Putamen (tissue), 1 donor: ENCODE data around the gene PELI3.
"Not testable (repeated sequence)": the region's sequence is repeated elsewhere in the genome, so short reads cannot be mapped to it uniquely, and the experiment has no call there.

Source experiments
- DNase-seq: peaks from one replicate; pipeline ENCODE4 v3.0.0-alpha.2; 2016; ENCODE audit warnings: low spot score

PELI3 gene

GRCh38 chr11:66447012-66447411, 19.7 kb upstream of the PELI3 start:
- DNase-seq: no peak

GRCh38 chr11:66448523-66448922, 18.2 kb upstream of the PELI3 start:
- no peak for DNase-seq

- no peak for DNase-seq
These were observed 16.1 kb upstream of the PELI3 start for GRCh38 chr11:66450560-66450959.

GRCh38 chr11:66451663-66452062, 15.0 kb upstream of the PELI3 start:
- DNase-seq: no peak

GRCh38 chr11:66454247-66454646, 12.5 kb upstream of the PELI3 start:
- DNase-seq: no peak

GRCh38 chr11:66454828-66455227, 11.9 kb upstream of the PELI3 start:
- DNase-seq: no peak

- no peak for DNase-seq
These were observed 8.9 kb upstream of the PELI3 start for GRCh38 chr11:66457826-66458225.

GRCh38 chr11:66459138-66459778, 7.4 kb upstream of the PELI3 start:
- DNase-seq: no peak

GRCh38 chr11:66462010-66462409, 4.7 kb upstream of the PELI3 start:
- DNase-seq: no peak

- DNase-seq: no peak
These were observed 3.8 kb upstream of the PELI3 start for GRCh38 chr11:66462911-66463310.

GRCh38 chr11:66464116-66464515, 2.6 kb upstream of the PELI3 start:
- DNase-seq: not testable (repeated sequence)

- DNase-seq: no peak
These were observed 1.8 kb upstream of the PELI3 start for GRCh38 chr11:66464916-66465315.

GRCh38 chr11:66465373-66466224, 1.1 kb upstream of the PELI3 start:
- no peak for DNase-seq

GRCh38 chr11:66467034-66467659, 442 bp downstream of the PELI3 start:
- peak; percentile 39 for DNase-seq

- no peak for DNase-seq
These were observed 1.1 kb downstream of the PELI3 start for GRCh38 chr11:66467756-66468155.

GRCh38 chr11:66468691-66469090, 2.0 kb downstream of the PELI3 start:
- no peak for DNase-seq

- DNase-seq: no peak
These were observed 2.7 kb downstream of the PELI3 start for GRCh38 chr11:66469441-66469840.

GRCh38 chr11:66470015-66470414, 3.3 kb downstream of the PELI3 start:
- DNase-seq: no peak

GRCh38 chr11:66471142-66471541, 4.4 kb downstream of the PELI3 start:
- no peak for DNase-seq

- DNase-seq: no peak
These were observed 5.3 kb downstream of the PELI3 start for GRCh38 chr11:66472054-66472453.

GRCh38 chr11:66473167-66473566, 6.5 kb downstream of the PELI3 start:
- DNase-seq: no peak

GRCh38 chr11:66473608-66474515, 7.2 kb downstream of the PELI3 start:
- DNase-seq: no peak
